Stimulated activated CD8-positive, alpha-beta memory T cell treated with anti-CD3 and anti-CD28 coated beads, Interleukin-7, amount 100 ng/mL, for 1 hour (primary cell): ENCODE results near the gene CER1.

ENCODE experiments used
- DNase-seq, 2 donors: peaks; one replicate each; pipeline ENCODE4 v3.0.0-alpha.2; 2020; ENCODE audit warnings: low read depth in 2 of 2

CER1 gene, protein sequence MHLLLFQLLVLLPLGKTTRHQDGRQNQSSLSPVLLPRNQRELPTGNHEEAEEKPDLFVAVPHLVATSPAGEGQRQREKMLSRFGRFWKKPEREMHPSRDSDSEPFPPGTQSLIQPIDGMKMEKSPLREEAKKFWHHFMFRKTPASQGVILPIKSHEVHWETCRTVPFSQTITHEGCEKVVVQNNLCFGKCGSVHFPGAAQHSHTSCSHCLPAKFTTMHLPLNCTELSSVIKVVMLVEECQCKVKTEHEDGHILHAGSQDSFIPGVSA

DNA sequence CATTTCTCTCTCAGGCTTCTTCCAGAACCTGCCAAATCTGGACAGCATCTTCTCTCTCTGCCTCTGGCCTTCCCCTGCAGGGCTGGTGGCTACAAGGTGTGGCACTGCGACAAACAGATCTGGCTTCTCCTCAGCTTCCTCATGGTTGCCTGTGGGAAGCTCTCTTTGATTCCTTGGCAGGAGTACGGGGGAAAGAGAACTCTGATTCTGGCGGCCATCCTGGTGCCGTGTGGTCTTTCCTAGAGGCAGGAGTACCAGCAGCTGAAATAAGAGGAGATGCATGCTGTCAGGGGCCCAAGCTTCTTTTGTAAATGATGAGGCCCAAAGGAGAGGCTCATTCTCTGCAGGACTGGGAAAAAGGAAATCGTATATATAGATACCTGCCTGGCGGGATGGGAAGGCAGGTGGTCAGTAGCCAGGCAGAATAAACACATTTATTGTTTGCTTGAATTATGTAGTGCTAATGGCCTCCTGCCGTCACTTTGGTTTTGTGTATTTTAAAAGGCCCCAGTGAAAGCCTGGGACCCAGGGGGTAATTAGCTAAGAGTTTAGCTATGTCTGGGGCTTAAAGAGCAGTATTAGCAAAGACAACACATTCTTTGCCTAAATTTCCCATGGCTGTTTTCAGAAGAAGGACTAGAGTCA is at the start of gene CER1:
Gene CER1 (minus strand): TSS at position 343 of the 645 bp plus-strand sequence. CDS start 61 bp downstream, at position 282.
- DNase-seq = no peak

DNA sequence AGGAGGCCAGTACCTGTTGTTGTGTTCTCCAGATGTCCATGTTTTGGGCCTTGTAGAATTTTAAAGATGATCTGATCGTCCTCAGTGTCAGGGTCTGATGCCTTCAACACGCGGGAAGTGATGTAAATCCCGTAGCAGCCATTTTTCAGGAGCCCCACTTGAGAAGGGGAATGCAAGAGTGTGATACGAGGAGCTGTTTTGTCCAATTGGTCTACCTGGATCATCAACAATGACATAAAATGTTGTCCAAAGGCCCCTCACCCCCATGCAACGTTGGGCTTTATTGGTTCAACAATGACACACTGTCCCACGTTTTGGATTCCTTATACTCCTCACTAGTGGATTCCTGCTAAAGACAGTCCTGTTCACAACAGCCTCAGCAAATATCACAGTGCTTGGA is 48.1 kb upstream of the CER1 start:
- no peak for DNase-seq

DNA sequence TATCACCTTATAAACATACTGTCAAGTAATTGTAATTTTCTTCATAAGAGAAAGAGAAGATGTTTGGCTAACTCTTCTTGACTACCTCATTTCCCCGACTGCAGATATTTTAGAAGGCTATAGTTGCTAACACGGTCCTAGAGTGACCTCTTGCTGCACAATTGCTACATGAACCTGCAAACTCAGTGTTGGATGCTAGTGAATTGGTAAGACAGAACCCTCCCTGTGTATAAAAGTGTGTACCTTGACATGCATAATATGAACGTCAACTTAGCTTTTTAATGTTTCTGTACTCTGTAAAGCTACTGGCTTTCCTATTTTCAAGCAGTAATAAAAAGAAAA is 46.7 kb upstream of the CER1 start:
- DNase-seq = no peak

DNA sequence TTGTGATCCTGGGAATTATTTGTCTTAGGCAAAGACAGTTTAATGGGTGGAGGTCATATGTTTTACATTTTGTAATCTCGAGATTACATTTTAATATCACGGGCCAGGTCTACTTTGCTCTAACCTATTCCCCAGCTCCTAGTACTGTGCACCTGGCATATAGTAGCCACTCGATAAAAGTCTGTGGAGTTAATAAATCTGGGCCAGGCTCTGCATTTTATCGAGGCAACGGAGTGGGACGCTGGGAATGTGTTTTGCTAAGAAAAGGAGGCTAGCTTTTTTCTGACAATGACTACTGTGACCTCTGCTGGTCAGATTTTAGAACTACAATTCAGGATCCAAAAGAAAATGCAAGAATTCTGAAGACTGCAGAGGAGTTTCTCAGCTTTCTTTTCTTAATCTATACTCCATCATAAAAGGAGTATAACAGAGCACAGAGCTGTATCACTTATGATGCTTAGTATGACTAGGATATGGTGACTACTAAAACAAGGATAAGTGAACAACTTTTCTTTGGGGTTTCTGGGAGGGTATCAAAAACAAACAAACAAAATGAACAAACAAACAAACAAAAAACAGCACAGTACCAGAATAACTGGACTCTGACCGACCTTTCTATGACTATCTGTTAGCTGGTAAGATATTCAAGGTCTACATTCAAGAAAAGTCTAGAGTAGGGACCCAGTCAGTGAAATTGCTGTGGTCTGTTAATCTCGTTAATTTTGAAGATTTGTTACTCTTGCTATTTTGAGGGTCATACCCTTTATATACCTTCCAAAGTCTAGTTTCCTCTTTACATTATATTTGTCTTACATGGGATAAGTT is 46.1 kb upstream of the CER1 start:
- DNase-seq = no peak

DNA sequence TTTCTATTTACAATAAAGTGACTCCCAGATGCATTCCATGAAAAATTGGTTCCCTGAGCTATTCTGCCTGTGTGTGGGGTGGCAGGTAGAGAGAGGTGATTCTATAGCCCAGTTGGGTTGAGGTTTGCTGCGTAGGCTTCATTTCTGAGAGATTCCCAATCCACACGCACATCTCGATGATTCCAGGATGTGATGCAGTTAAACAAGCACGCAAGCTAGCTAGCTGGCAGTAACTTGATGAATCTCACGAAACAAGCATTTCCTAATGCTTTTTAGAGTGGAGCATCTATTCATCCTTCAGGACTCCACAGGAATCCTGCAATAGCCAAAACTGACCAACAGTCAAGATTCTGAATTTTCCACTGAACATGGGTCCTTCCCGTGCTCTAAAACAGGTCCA is 43.8 kb upstream of the CER1 start:
- no peak for DNase-seq

DNA sequence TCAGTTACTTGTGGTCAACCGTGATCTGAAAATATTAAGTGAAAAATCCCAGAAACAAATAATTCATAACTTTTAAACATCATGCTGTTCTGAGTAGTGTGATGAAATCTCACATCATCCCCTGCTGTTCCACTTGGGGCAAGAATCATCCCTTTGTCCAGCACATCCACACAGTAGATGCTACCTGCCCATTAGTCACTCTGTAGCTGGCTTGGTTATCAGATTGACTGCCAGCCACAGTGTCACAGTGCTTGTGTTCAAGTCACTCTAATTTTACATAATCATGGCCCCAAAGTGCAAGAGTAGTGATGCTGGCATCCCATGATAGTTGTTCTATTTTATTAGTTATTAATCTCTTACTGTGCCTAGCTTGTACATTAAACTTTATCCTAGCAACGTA is 39.1 kb upstream of the CER1 start:
- DNase-seq = no peak

DNA sequence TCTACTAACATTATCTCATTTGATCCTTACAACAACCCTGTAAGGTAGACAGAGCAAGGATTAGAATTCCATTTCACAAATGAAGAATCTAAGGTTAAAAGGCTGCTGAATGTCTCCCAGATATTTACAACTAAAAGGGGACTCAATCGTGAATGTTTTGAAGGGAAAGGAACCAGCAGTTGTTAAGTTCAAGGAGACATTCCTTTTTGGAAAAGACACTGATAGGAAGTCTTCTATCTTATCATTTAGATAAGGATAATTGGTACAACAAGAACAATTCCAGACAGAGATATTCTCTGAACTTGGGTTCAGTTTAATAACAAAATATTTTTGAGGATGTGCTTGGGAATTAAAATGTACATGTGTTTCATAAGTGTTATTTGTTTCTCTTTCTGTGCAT is 37.5 kb upstream of the CER1 start:
- no peak for DNase-seq

DNA sequence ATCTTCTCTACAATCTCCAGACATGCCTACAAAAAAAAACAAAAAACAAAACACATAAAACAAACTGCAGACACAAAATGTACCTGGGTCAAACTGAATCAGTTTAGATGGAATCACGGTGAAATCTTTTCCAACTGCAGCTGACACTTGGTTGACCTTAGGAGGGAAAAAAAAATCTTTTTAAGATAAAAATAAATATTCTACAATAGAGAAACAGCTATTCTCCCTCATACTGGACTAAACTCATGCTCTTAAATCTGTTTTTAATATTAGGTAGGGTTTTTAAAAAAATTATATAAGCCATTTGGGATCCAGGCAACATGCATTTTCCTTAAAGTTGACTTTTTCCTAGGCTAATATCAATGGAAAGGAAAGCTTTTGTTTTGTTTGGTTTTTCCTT is 33.8 kb upstream of the CER1 start:
- no peak for DNase-seq

DNA sequence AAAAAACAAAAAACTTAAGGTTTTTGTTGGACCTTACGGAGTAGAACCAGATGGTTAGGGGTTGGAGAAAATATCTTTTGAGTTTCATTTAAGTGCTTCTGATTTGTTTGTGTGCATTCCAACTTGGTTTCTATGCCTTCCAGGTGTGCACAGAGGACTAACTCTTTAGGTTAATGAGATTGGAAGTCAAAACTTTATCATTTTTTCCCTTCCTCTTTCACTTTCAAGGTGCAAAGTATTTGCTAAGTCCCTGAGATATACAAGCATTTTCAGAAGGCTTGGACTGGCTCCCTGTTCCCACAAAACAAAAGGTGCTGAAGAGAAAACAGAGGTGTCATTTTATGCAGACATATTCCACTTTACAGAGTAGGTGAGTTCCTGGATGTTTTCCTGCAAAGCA is 30.3 kb upstream of the CER1 start:
- no peak for DNase-seq

DNA sequence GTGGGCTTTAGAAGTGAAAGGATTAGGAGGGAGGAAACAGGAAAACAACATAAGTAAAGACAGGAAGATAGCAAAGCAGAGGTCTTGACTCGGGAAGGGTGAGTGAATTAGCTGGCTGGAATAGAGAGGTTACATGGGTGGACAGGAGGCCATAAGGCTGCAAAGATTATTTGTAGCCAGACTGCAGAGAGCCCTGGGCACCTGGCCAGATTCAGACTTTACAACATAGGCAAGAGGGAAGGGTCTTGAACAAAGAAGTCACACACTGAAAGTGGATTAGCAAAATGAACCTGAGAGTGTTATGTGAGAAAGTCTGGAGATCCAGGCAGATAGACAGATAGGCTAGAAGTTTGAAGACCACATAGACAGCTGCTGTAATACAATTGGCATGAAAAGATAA is 29.7 kb upstream of the CER1 start:
- no peak for DNase-seq

DNA sequence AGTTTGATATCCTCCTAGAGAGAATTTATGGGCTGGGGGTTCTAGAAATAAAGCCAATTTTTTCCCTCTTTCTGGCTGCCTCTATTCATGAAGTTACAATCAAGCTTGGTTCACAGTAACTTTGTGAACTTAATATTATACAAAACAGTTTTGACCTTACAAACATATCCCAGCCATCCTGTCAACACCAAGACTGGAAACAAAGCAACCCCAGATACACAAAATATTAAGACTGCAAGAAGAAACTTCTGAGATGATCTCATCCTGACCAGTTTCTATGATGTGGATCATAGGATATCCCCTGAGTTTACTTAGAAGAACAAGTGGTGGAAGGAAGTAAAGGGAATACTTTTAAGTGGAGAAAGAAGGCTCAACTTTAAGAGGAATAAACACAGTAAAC is 28.3 kb upstream of the CER1 start:
- no peak for DNase-seq

DNA sequence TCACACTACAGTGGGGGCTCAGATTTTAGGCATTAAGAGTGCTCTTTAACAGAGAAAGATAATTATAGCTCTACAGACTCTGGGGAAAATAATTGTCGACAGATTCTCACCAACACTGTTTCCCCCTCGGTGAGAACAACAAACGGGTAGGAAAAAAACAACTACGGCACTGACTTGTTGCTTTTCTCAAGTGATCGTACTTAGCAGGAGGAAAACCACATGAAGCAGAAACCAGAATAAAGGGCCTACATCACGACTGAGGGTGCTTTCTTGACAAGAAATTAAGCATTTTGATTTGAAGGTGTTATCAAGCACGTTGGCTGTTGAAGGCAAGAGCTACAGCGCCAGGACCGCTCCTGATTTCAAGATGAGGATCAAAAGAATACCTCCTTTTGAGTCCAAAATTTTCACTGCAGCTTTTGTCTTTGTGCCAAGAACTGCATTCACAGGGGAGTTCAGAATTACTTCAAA is 27.2 kb upstream of the CER1 start:
- no peak for DNase-seq

DNA sequence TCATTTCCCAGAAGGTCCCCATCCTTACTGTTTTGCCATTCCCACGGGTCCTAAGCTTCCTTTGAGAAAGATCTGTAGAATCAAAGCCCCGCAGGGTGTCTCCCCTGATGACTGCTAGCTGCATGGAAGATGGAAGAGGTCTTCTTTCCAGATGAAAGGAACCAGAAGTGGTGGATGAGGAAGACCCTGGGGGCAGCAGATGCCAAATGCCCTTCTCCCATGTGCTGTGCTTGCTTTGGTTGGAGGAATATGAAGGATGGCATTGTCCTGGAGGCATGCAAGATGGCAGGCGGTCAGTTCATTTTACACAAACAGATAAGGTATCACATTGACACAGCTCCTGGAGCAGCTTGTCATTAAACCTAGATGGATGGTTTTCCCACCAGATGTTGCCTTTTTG is 25.8 kb upstream of the CER1 start:
- no peak for DNase-seq

DNA sequence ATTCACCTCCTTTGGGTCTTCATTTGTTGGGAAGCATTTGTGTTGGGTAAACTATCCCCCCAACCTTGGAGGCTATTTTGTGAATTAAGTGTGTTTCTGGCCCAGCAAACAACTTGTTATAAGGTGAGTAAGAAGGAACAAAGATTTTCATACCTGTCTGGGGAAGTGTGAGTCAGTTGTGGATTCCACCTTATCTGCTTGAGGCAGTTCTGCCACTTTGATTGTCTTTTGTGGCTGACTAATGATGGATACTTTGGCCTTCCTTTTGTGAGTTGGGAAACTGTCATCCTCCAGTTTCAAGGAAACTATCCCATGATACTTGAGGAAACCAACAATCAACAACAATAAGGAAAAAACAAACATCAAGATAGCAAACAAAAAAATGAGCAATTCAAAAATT is 24.6 kb upstream of the CER1 start:
- no peak for DNase-seq

DNA sequence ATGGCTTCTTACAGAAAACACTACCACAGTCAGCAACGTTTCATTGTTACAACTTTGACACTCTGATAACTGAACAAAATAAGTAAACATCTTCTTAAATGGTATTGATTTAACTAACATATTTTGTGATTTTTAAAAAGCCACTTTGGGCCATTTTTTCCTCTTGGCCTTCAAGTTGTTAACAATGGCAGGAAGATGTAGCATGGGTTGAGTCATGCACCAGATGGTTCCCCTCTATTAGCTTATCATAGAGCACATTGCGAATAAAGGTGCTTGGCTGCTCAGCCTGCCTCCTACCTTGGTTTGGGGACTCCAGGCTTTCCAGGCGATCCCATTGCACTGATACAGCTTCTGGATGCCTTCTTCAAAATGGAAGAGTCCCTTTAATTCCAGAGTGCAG is 24.1 kb upstream of the CER1 start:
- DNase-seq = no peak

DNA sequence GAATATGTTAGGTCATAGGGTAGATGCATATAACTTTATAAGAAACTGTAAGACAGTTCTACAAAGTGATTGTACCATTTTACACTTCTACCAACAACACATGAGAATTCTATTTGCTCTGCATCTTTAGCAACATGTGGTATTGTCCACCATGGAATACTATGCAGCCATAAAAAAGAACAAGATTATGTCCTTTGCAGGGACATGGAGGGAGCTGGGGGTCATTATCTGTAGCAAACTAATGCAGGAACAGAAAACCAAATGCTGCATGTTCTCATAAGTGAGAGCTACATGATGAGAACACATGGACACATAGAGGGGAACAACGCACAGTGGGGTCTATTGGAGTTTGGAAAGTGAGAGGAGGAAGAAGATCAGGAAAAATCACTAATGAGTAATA is 22.2 kb upstream of the CER1 start:
- no peak for DNase-seq

DNA sequence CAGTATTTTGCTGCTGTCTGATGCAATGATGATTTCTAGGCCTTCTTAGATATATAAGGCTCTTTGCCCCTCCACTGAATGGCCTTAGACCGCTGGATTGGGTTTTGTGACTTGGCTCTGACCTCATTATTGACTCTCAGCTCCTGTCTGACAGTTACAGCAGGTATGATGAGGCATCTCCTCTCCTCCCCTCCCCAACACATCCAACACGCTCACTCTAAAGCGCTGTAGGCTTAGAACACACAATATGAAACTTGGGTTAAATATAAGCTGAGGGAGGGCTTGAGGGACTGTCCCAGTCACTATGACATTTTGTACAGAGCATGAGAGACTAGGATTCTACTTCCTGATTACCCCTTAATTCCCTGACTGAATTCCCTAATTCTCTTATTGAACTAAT is 18.8 kb upstream of the CER1 start:
- DNase-seq = no peak

DNA sequence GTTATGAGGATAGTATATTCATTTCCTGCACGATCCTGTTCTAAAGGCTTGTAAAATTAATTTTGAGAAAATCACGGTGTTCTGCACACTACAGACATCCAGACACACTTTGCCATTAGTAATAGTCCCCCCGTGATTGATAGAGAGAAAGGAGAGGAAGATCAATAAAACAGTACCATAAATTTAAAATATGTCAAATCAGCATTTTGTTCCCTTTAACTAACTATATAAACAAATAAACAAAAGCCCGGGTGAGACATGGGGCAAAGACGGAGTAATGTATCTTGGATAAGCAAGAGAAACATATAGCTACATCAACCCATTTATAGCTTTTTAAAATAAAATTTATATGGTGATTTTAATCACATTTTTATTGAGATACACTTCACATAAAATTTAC is 10.6 kb upstream of the CER1 start:
- no peak for DNase-seq

DNA sequence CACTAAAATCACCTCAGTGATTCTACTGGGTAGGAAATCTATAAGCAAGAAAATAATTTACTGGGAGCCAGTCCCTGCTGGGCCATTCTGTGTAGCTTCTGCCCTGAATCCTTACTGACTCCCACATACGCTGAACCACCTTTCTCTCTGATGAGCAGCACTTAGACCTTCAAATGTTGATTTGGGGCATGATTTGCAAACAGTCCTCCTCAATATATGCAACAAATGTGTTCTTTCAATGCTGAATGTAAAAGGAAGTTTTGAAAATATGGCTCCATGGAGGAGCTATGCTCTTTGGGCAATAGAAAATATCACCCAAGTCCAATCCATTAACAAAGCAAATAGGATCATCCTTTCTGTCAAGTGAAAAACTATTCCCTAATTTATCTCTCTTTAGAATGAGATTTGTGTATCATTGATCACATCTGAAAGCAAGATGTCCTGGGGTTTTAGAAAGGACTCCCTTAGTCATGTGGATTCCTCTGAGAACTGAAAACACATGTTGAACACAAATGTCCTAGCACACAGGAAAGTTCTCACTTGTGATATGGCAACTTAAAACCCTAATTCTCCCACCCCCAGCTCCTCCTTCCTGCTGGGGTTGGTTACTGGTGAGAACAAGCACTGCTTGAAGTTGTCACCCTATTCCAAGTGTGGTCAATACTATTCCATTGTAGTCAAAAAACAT is 8.9 kb upstream of the CER1 start:
- no peak for DNase-seq

DNA sequence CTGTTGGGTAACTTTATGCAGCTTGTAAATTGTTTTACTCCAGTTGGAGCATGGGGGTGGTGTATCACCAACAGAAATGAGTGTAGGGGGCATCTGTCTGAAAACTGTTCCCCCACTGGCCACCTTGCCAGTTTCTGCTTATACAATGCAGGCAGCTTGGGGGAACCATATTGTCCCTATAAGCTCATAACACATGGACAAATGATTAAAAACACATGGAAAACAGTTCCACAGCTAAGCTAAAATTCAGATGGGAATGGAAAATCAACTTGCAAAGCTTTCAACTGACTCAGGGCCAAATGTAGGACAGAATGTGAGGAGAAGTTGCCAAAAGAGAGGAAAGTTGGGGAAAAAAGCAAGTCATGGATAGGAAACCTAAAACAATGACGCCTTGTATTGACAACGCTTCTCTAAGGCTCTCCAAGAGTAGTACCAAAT is 7.9 kb upstream of the CER1 start:
- DNase-seq = no peak

DNA sequence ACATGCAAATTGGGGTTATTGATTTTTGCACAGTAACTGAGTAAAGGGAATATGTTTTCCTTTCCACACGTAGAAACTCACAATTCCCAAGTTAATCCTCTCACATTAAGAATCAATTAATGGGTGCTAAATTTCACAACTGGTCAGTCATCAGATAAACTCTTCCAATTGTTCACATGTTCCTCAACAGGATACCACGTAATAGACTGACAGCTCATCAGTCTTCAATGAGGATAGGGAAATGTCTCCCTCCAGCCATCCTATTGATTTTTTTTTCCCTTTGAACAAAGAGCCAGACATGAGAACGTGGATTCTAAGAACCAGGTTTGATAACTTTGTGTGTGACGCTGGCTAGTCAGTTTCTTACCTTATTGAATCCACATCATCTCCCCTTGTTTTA is 768 bp upstream of the CER1 start:
- DNase-seq = no peak

DNA sequence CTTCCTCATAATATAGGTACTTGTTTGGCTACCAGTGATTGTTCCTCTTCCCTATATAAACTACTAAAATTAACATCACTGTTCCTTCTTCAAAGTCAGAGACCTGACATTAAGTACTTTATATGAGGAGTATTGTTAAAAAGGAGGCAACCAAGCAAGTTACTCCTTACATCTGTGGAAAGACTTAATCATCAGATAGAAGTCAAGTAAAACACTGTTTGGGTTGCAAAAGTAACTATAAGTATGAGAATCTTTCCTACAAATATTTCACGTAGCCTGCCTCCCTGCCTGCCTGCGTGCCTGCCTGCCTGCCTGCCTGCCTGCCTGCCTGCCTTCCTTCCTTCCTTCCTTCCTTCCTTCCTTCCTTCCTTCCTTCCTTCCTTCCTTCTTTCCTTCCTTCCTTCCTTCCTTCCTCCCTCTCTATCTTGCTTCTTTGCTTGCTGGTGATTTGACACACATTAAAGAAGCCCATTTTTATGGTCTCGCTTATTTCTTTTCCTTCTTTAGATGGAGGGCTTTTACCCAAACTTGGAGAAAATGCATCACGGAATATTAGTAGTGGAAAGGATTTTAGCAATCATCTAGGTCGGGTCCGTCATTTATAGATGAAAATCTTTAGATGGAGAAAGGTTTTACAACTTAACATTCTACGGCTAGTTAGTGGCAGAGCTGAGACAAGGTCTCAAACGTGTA is 3.2 kb downstream of the CER1 start:
- DNase-seq = no peak
